ENCODE measurements around the gene NAT10. TPM values are rescaled to one million over a fixed set of nuclear protein-coding genes. Genes with fewer than 3 reads are reported as not detected.
"Not testable (repeated sequence)": the region's sequence is repeated elsewhere in the genome, so short reads cannot be mapped to it uniquely, and the experiment has no call there.

Gene NAT10
- total RNA-seq, 4 donors from 2014 or later, result 19.9 to 27.2 (median 20.6) TPM

DNA sequence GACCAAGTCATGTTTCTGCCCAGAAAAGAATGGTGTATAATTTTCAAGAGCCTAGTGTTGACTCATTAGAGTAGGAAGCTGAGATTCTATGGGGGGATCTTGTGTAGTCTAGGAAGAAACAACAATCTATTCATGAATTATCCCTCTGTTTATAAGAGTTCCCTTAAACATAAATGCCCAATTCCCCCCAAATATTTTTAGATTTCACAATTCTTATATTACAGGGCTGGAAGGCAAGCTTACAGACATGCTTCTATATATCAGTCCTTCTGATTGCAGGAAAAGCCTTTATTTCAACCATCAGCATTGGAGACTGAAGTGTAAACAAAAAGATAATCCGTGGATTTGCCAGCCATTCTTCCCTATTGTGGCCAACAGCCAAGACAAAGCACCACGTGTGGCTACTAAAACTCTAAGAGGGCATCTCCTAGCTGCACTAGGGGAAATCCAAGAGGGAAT lies 71.4 kb downstream of the NAT10 start:
- 23% methylated on average over 2 of the region's 2 CpGs for WGBS
- H3K4me3 ChIP-seq, result no peak overlapping the region
- DNase-seq (ENCODE audit: extremely low spot score), result no peak
- no peaks in the 10 kb centered on the region for H3K27me3 ChIP-seq
- intact Hi-C loops (cut with DNase I), result loop anchor here (10.0 kb wide), 3 partner anchors 98 to 318 kb away; no protein-coding TSS in a partner anchor
- no peak overlapping the region for H3K27ac ChIP-seq (replicated peaks in 1 of 4)
- H3K4me1 ChIP-seq, result peaks cover 7 to 19% (median 15%) of the 10 kb centered on the region in 4 donors
- TF ChIP-seq, protein P1, sequence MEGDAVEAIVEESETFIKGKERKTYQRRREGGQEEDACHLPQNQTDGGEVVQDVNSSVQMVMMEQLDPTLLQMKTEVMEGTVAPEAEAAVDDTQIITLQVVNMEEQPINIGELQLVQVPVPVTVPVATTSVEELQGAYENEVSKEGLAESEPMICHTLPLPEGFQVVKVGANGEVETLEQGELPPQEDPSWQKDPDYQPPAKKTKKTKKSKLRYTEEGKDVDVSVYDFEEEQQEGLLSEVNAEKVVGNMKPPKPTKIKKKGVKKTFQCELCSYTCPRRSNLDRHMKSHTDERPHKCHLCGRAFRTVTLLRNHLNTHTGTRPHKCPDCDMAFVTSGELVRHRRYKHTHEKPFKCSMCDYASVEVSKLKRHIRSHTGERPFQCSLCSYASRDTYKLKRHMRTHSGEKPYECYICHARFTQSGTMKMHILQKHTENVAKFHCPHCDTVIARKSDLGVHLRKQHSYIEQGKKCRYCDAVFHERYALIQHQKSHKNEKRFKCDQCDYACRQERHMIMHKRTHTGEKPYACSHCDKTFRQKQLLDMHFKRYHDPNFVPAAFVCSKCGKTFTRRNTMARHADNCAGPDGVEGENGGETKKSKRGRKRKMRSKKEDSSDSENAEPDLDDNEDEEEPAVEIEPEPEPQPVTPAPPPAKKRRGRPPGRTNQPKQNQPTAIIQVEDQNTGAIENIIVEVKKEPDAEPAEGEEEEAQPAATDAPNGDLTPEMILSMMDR (IDR thresholded peaks at IDR 0.05), result no peak
- TF ChIP-seq POLR2A (IDR thresholded peaks at IDR 0.05; ENCODE audit: low read depth) (no peak), EP300 (IDR thresholded peaks at IDR 0.05) (no peak), POLR2AphosphoS5 (IDR thresholded peaks at IDR 0.05) (no peak)
- H3K36me3 ChIP-seq, result no peaks in the 10 kb centered on the region
- H3K9me3 ChIP-seq, result no peaks in the 10 kb centered on the region

GRCh38 chr11:34178209-34178821 lies 72.9 kb downstream of the NAT10 start:
- Histone ChIP-seq H3K4me3 (no peak overlapping the region), H3K4me1 (peaks cover 7 to 19% (median 15%) of the 10 kb centered on the region in 4 donors), H3K36me3 (no peaks in the 10 kb centered on the region), H3K9me3 (no peaks in the 10 kb centered on the region), H3K27me3 (no peaks in the 10 kb centered on the region), H3K27ac (replicated peaks in 1 of 4) (no peak overlapping the region)
- DNase-seq (ENCODE audit: extremely low spot score), result no peak
- TF ChIP-seq POLR2AphosphoS5 (IDR thresholded peaks at IDR 0.05) (no peak), POLR2A (IDR thresholded peaks at IDR 0.05; ENCODE audit: low read depth) (no peak), EP300 (IDR thresholded peaks at IDR 0.05) (no peak)
- TF ChIP-seq, protein P1 (IDR thresholded peaks at IDR 0.05), result no peak
- 77% methylated on average over 10 of the region's 10 CpGs for WGBS
- intact Hi-C loops (cut with DNase I), result loop anchor here (10.0 kb wide), 3 partner anchors 96 to 316 kb away; no protein-coding TSS in a partner anchor

DNA sequence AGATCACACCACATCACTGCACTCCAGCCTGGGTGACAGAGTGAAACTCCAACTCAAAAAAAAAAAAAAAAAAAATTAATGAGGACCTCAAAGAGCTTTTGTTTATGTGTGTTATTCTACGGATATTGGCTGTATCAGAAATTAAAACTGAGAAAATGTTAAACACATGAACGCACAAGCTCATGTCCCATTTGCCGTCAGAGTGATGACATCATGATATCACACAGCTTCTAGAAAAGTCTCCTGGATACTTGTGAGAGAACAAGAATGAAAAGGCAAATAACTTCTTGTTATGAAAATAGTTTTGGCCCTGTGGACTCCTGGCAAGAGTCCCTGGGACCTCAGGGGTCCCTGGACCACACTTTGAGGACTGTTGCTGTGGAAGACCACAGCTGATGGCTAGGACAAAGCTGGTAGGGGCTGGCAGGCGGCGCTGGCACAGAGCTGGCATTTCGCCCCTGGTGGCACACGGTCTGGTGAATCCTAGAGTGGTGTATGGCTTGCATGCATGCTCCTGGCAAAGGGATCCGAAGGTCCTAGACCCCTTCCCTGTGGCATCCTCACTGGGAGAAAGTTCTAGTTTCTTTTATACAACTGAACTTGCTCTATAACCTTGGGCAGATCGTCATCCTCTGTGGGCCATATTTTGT lies 73.7 kb downstream of the NAT10 start:
- TF ChIP-seq EP300 (IDR thresholded peaks at IDR 0.05) (no peak), POLR2AphosphoS5 (IDR thresholded peaks at IDR 0.05) (no peak), POLR2A (IDR thresholded peaks at IDR 0.05; ENCODE audit: low read depth) (no peak)
- TF ChIP-seq, protein P1 (IDR thresholded peaks at IDR 0.05), result no peak
- intact Hi-C loops (cut with DNase I), result loop anchor here (10.0 kb wide), 3 partner anchors 96 to 316 kb away; no protein-coding TSS in a partner anchor
- no peak overlapping the region for H3K27ac ChIP-seq (replicated peaks in 1 of 4)
- H3K9me3 ChIP-seq, result no peaks in the 10 kb centered on the region
- DNase-seq (ENCODE audit: extremely low spot score), result no peak
- H3K36me3 ChIP-seq, result no peaks in the 10 kb centered on the region
- peaks cover 7 to 13% (median 10%) of the 10 kb centered on the region in 4 donors for H3K4me1 ChIP-seq
- WGBS, result 91% methylated on average over 9 of the region's 9 CpGs
- no peaks in the 10 kb centered on the region for H3K27me3 ChIP-seq
- no peak overlapping the region for H3K4me3 ChIP-seq

- 76% methylated on average over 6 of the region's 6 CpGs for WGBS
- no peaks in the 10 kb centered on the region for H3K9me3 ChIP-seq
- no peaks in the 10 kb centered on the region for H3K27me3 ChIP-seq
- intact Hi-C loops (cut with DNase I), result no loop called here
- H3K4me1 ChIP-seq, result peaks cover 0 to 2% (median 0%) of the 10 kb centered on the region in 4 donors
- DNase-seq (ENCODE audit: extremely low spot score), result no peak
- no peak overlapping the region for H3K27ac ChIP-seq (replicated peaks in 1 of 4)
- H3K4me3 ChIP-seq, result no peak overlapping the region
- no peaks in the 10 kb centered on the region for H3K36me3 ChIP-seq
- TF ChIP-seq POLR2AphosphoS5 (IDR thresholded peaks at IDR 0.05) (no peak), EP300 (IDR thresholded peaks at IDR 0.05) (no peak), POLR2A (IDR thresholded peaks at IDR 0.05; ENCODE audit: low read depth) (no peak)
- TF ChIP-seq, protein P1 (IDR thresholded peaks at IDR 0.05), result no peak
Measured at GRCh38 chr11:34180040-34180813, 74.8 kb downstream of the NAT10 start.

DNA sequence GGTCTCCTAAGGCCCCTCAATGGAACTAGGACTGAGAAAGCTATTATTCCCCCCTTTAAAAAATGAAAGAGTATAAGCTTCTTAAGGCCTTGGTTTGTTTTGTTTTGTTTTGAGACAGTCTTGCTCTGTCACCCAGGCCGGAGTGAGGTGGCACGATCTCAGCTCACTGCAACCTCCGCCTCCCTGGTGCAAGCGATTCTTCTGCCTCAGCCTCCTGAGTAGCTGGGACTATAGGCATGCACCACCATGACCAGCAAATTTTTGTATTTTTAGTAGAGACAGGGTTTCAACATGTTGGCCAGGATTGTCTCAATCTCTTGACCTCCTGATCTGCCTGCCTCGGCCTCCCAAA lies 75.4 kb downstream of the NAT10 start:
- intact Hi-C loops (cut with DNase I); H3K4me3 ChIP-seq; DNase-seq (ENCODE audit: extremely low spot score); H3K27ac ChIP-seq (replicated peaks in 1 of 4); H3K4me1 ChIP-seq; H3K36me3 ChIP-seq; H3K27me3 ChIP-seq; H3K9me3 ChIP-seq: not testable (repeated sequence)
- WGBS, result 73% methylated on average over 5 of the region's 5 CpGs

Measured in esophagus muscularis mucosa (tissue), 4 donors.